HG02885 (cell line): Measurements from ENCODE around the gene EFNA4.
"Not testable (repeated sequence)": the region's sequence is repeated elsewhere in the genome, so short reads cannot be mapped to it uniquely, and the experiment has no call there.

Source experiments
- ATAC-seq: cut with Tn5 transposase; IDR thresholded peaks from one replicate; pipeline ENCODE4 v1.9.1; 2021; ENCODE audit warnings: mild to moderate bottlenecking; ENCODE audit not compliant: unreplicated experiment, poor library complexity

Gene EFNA4

DNA sequence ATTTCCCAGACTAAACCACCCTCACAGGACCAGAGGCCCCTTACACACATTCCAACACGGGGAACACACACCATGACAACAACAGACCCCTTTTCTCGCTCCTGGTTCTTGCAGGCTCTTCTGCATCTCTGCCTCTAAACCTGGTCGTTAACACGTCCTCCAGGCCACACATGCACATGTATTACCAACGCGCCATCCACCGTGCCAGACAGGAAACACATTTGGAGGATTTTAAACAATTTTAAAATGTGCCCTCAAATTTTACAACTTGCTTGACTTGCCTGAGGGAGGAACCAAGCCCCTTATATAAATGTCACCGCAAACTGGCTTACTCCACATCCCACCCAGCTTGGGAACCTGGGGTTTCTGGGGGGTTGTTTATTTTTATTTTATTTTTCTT is 47.3 kb downstream of the EFNA4 start:
- no peak for ATAC-seq

DNA sequence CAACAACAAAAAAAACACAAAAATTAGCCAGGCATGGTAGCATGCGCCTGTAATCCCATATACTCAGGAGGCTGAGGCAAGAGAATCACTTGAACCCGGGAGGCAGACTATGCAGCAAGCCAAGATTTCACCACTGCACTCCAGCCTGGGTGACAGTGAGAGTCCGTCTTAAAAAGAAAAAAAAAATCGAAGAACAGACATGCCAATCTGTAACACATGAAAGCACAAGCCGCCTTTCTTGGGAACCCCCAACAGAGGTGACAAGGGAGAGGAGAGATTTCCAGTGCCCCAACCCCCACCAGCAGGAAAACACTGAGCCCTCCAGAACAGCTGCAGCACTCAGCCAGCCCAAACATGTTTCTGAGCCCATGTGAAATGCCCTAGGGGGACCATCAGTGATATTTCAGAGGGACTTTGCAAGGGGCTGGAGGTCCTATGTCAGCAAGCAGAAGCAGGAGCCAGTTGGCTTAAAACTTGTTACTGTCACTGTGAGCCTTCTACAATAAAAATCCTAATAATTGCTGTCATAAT is 50.0 kb downstream of the EFNA4 start:
- ATAC-seq = no peak

DNA sequence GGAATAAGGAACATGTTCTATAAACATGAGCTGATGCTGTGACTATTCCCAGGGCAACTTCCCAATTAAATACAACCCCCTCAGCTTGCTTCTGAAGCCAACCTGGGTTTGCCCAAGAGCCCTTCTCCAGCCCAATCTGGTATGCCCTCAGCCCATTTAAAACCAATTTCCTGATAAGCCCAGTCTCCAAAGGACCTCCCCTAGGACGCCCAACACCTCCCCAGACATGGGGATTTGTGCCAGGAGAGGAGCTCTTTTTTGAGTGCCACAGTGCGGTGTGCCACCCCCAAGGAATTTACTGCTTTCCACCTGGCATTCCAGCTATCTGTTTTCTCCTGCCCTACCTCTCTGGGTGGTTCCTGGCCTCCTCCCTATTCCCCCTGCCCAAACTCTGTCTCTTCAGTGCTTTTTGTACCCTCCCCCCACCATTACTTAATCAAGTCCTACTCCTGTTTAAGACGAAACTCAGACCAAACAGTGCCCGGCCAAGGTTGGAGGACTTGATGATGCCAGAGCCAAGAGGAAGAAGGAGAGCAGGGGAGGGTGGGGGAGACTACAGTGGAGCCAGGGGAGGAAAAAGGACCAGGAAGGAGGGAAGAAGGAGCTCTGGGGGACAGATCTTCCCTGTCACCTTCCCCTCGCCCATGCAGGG is 52.7 kb downstream of the EFNA4 start:
- ATAC-seq = no peak

DNA sequence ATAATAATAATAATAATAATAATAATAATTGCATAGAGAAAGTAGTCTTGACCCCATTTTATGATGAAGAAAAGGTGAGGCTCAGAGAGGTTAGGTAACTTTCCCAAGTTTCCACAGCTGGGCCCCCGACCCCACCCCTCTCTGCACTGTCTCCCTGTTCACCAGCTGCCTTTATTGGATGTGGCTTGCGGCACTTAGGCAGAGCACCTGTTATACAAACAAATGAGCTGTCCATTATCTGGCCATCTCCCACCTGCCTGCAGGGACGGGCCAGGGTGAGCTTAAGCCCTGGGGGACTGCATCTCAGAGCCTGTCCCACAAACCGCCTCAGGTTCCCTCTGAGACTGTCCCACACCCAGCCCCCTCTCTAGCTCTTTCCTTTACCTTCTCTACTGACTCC is 54.1 kb downstream of the EFNA4 start:
- ATAC-seq = no peak

DNA sequence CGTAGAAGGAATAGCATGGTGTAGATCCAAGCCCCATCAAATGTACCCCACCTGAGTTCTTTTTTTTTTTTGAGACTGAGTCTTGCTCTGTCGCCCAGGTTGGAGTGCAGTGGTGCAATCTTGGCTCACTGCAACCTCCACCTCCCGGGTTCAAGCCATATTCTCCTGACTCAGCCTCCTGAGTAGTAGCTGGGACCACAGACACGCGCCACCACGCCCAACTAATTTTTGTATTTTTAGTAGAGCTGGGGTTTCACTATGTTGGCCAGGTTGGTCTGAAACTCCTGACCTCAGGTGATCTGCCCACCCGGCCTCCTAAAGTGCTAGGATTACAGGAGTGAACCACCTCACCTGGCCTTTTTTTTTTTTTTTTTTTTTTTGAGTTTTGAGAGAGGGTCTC is 54.5 kb downstream of the EFNA4 start:
- not testable (repeated sequence) for ATAC-seq
